ENCODE measurements around the gene THSD7B.

Gene THSD7B

DNA sequence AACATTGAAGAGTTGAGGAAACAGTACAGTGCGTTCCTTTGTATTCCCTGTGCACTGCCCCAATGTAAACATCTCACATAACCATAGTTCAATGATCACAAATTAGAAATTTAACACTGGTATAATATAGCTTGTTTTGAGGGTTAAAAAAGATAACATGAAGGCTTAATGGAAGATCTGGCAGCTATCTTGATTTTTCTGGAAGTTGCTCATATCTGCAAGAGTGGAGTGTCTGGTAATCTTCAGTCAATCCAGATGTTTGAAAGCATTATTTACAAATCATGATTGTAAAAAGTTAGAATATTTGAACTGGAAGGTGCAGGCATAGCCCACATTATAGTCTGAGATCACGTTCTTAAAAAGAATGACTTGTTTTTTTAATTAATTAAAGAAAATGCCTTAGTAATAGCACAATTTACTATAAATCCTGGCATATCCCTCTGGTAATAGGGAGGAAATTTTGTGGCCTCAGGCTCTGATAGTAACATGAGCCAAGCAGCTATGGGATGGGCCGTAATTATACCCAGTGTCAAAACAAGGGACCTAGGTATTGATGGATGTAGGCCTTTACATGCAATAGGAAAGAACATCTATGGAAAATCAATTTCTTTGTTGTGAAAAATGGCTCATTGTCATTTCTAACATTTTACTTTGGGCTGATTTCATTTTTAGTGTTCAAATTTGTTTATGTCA, 418.0 kb downstream of the THSD7B start:
- in situ Hi-C loops (cut with MboI; ENCODE audit: low sequenced_read_pairs): no loop called here

- in situ Hi-C loops (cut with MboI; ENCODE audit: low sequenced_read_pairs): no loop called here
These were observed 420.2 kb downstream of the THSD7B start for GRCh38 chr2:137185378-137186078.

DNA sequence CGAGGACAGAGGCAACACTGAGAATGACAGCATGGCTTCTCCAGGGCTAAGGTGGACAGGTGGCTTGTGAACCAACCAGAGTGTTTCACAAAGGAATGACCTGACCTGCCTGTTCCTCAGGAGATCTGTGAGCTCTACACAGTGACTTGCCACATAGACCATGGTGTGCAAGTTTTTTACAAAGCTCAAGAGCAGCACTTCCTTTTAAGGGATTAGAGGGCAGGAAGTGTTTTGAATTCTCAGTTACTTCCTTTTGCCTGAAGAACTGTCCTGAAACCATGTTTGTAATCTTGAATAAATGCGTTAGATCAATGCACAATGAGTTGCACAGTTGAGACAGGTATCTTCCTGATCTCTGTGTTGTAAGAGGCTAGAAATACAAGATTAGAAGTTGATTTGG, 421.9 kb downstream of the THSD7B start:
- in situ Hi-C loops (cut with MboI; ENCODE audit: low sequenced_read_pairs): no loop called here

- in situ Hi-C loops (cut with MboI; ENCODE audit: low sequenced_read_pairs): no loop called here
These were observed 425.3 kb downstream of the THSD7B start for GRCh38 chr2:137190411-137191195.

GRCh38 chr2:137192366-137193310, 427.3 kb downstream of the THSD7B start:
- in situ Hi-C loops (cut with MboI; ENCODE audit: low sequenced_read_pairs): no loop called here

DNA sequence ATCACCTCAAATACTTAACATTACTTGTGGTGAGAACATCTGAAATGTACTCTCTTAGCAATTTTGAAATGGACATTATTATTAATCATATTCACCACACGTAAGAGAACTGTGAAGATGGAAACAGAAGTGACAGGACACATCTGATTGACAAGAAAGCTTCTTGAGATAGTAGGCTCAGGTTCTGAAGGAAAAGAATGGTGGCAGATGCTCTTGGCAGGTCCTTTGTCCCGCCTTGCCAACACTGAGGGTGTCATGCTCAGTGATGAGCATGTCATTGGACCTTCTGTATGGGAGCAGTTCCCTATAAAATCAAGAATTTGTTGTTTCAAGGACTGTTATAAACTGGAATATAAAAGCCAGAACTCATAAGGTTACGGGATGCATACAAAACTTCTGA, 428.1 kb downstream of the THSD7B start:
- in situ Hi-C loops (cut with MboI; ENCODE audit: low sequenced_read_pairs): no loop called here

DNA sequence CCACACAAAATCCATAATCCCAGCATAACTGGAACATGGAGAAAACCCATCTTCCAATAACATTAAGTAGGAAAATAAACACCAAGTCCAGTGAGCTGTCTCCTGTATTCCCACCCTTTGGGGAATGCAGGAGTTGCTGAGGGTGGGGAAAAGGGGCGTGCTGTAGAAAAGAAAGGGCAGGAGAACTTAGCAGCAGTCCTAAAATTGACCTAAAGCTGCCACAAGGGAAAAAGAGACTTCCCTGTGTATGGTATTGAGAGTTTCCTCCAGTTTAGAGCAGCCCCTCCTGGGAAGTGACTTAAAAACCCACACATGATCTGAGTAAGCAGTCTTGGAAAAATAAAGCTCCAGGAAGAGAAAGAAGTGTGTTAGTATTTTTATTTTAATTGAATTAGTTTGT, 428.8 kb downstream of the THSD7B start:
- in situ Hi-C loops (cut with MboI; ENCODE audit: low sequenced_read_pairs): no loop called here

DNA sequence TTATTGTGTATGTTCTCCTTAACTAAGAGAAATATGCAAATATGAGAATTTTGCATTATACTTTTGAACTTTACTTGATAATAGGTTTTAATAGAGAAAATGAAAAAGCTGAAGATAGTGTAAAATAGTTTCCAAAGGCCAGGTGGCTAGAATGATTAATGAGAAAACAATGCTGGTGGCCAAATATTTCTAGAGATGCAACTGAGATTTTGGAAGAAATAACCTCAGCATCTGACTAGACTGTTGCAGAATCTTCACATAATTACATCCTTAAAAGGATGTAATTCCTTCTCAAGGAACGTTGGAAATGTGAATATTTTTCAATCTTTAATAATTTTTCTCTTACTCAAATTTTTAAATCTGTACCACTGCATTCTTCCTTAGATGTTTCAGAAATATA, 434.4 kb downstream of the THSD7B start:
- in situ Hi-C loops (cut with MboI; ENCODE audit: low sequenced_read_pairs): no loop called here

GRCh38 chr2:137202318-137202717, 437.0 kb downstream of the THSD7B start:
- in situ Hi-C loops (cut with MboI; ENCODE audit: low sequenced_read_pairs): no loop called here

- in situ Hi-C loops (cut with MboI; ENCODE audit: low sequenced_read_pairs): no loop called here
These were observed 440.0 kb downstream of the THSD7B start for GRCh38 chr2:137205324-137205723.

DNA sequence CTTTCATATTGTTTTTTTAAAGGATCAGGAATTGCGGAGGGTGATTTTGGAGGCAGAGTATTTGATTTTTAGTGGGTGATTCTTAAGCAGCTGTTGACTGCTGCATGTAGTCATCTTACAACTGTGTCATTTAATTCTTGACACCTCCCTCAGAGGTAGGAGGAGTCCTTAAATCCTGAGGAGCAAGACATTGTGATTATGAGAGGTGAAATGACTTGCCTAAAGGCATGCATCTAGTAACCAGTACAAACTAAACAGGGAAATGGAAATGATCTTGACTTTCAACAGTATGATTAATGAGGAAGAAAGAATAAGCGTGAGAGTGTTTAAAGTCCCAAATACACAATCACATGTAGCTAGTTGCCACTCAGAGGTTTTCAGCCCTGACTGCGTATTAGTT, 440.7 kb downstream of the THSD7B start:
- in situ Hi-C loops (cut with MboI; ENCODE audit: low sequenced_read_pairs): no loop called here

GRCh38 chr2:137207030-137207429, 441.7 kb downstream of the THSD7B start:
- in situ Hi-C loops (cut with MboI; ENCODE audit: low sequenced_read_pairs): no loop called here

GRCh38 chr2:137208431-137208891, 443.1 kb downstream of the THSD7B start:
- in situ Hi-C loops (cut with MboI; ENCODE audit: low sequenced_read_pairs): no loop called here

DNA sequence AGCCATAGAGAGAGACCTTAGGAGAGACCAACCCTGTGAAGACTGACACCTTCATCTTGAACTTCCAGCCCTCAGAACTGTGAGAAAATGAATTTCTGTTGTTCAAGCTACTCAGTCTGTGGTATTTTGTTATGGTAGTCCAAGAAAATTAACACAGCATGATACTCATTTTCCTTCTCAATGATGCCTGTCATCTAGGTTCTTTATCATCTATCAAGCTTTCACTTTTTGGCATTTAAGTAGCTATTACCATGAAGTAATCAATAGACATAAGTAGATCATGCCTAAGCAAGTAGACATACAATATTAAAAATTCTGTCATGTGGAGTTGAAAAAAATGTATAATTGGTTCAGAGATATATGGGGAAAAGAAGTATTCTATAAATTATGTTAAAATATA, 444.7 kb downstream of the THSD7B start:
- in situ Hi-C loops (cut with MboI; ENCODE audit: low sequenced_read_pairs): no loop called here

DNA sequence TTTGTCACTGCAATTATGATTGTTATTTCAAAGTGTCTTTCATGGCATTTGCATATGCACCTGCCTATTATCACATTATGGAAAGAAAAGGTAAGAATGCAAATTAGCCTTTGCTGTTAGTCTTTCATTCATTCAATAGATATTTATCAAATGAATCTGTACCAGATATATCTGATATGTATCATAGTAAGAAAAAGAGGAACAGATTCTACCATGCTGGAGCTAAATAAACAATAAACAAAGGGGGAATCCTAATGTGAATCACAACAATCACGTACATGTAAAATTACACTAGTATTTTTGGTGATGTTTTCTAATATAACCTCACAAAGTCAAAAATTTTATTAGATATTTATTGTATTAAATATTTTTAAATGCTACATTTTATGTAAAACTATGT, 446.4 kb downstream of the THSD7B start:
- in situ Hi-C loops (cut with MboI; ENCODE audit: low sequenced_read_pairs): no loop called here

- in situ Hi-C loops (cut with MboI; ENCODE audit: low sequenced_read_pairs): no loop called here
These were observed 455.2 kb downstream of the THSD7B start for GRCh38 chr2:137220438-137220993.

DNA sequence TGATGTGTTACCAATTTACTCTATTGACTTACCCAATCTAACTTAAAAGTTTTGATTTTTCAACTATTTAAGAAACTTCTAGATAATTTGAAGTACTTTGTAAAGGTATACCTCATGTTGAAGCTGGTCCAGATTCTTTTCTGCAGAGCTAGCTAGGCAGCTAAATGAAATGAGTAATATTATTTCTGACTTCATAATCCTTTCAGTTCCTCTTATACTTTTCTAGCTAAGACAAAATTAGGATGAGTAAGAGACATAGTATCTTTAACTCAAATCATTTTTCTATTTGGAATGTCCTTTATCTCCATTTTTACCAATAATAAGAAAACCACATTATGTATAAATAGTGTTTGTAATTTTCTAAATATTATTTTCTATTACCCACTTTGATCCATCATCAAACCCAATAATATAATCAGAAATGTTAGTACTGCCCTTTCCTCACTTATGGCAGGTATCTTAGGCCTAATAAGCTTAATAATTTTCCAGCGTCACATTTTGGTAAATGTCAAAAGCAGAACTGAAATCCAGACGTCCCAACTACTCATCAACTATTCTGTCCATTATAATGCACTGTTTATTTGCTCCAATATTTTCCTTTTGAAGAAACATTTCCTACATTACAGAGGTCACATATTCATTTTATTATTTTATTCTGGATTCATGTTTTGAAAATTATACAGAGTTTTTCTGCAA, 456.6 kb downstream of the THSD7B start:
- in situ Hi-C loops (cut with MboI; ENCODE audit: low sequenced_read_pairs): no loop called here

- in situ Hi-C loops (cut with MboI; ENCODE audit: low sequenced_read_pairs): no loop called here
These were observed 458.4 kb downstream of the THSD7B start for GRCh38 chr2:137223722-137224121.

- in situ Hi-C loops (cut with MboI; ENCODE audit: low sequenced_read_pairs): no loop called here
These were observed 463.2 kb downstream of the THSD7B start for GRCh38 chr2:137228566-137228965.

DNA sequence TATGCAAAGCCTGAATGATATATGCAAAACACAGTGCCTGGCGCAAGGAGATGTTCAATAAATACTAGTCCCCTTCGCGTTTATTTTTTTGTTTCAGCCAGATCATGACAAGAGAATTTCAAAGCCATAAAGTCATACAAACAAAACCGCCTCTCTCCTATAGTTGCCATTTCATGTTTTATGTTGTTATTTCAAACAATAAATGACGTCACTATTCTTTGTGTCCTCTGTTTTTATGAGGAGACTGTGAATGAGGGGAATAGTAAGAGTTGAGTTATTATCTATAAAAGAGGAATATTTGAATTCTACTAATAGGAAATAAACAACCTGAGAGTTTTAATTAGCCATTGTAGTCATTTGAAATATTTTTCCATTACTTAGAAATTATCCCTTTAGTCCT, 464.5 kb downstream of the THSD7B start:
- in situ Hi-C loops (cut with MboI; ENCODE audit: low sequenced_read_pairs): no loop called here
